Lower lobe of right lung (tissue), 2 donors: Measurements from ENCODE around the gene GPR156. TPM values are rescaled to one million over a fixed set of nuclear protein-coding genes. Genes with fewer than 3 reads are reported as not detected.
"Not testable (repeated sequence)": the region's sequence is repeated elsewhere in the genome, so short reads cannot be mapped to it uniquely, and the experiment has no call there.

Experiments used
- ATAC-seq, 2 donors: fragments of 200-7000 bp; cut with Tn5 transposase; one replicate each; pipeline ENCODE4 v1.9.1; 2020 to 2022; ENCODE audit warnings: mild to moderate bottlenecking in 2 of 2, moderate library complexity in 2 of 2
- DNase-seq: peaks from one replicate; pipeline ENCODE4 v3.0.0-alpha.2; 2020
- H3K27ac ChIP-seq: fragments of 200-600 bp; one replicate; pipeline ENCODE4 v1.8.0; 2022
- H3K27me3 ChIP-seq: fragments of 200-600 bp; one replicate; pipeline ENCODE4 v1.8.0; 2022; ENCODE audit warnings: low read depth
- H3K36me3 ChIP-seq: fragments of 200-600 bp; one replicate; pipeline ENCODE4 v1.8.0; 2022; ENCODE audit warnings: mild to moderate bottlenecking
- H3K4me1 ChIP-seq: fragments of 200-600 bp; one replicate; pipeline ENCODE4 v1.8.0; 2022
- H3K4me3 ChIP-seq: fragments of 200-600 bp; one replicate; pipeline ENCODE4 v1.8.0; 2022; ENCODE audit warnings: mild to moderate bottlenecking
- H3K9me3 ChIP-seq: fragments of 200-600 bp; one replicate; pipeline ENCODE4 v1.8.0; 2022
- intact Hi-C: fragments of 100-400 bp; cut with DNase I; formaldehyde crosslinking; loops from one replicate; pipeline ENCODE4 v1.11.0; 2022
- total RNA-seq: library from RNA; stranded (reverse); fragmentation: NEBNext Ultra II Directional; extraction: Animal tissue kit (Norgen Biotek cat#: 25700); gene quantifications from one replicate; pipeline ENCODE4 v1.2.1, GENCODE V29; 2021
- TF ChIP-seq, protein P1 (sequence below): fragments of 200-600 bp; IDR thresholded peaks from one replicate; pipeline ENCODE4 v1.8.0; 2022; ENCODE audit warnings: antibody characterized with exemption, mild to moderate bottlenecking
- donor health status: DM: no; HTN: yes; CAD: no; lungs with severe emphysema.

Gene GPR156
- total RNA-seq, 1 donor from 2014 or later: 0.32 TPM

DNA sequence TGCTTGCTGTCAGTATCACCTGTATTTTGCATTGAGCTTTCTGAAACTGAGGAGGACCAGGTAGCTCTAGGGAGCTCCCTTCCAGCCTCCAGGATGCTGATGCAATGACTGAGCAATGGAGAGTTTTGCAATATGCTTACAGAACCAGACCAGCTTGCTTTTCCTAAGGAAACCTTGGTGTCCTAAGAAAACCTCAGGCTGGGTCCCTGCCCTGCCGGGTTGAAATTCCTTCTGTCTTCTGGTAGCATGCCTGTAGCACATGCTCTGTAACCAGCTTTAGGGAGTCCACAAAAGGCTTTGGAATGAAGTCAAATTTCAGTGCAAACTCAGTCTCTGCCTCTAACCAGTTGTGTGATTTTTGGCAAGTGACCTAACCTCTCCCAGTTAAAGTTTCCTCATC is 125.0 kb downstream of the GPR156 start:
- peaks cover 5% of the 10 kb centered on the region for H3K9me3 ChIP-seq
- no peaks in the 10 kb centered on the region for H3K27me3 ChIP-seq
- intact Hi-C loops: no loop called here
- ATAC-seq: peak; percentile 87 to 92
- no peak overlapping the region for H3K4me3 ChIP-seq
- H3K36me3 ChIP-seq: no peaks in the 10 kb centered on the region
- TF ChIP-seq, protein P1, sequence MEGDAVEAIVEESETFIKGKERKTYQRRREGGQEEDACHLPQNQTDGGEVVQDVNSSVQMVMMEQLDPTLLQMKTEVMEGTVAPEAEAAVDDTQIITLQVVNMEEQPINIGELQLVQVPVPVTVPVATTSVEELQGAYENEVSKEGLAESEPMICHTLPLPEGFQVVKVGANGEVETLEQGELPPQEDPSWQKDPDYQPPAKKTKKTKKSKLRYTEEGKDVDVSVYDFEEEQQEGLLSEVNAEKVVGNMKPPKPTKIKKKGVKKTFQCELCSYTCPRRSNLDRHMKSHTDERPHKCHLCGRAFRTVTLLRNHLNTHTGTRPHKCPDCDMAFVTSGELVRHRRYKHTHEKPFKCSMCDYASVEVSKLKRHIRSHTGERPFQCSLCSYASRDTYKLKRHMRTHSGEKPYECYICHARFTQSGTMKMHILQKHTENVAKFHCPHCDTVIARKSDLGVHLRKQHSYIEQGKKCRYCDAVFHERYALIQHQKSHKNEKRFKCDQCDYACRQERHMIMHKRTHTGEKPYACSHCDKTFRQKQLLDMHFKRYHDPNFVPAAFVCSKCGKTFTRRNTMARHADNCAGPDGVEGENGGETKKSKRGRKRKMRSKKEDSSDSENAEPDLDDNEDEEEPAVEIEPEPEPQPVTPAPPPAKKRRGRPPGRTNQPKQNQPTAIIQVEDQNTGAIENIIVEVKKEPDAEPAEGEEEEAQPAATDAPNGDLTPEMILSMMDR: no peak
- H3K27ac ChIP-seq: peak overlapping the region; percentile 56
- H3K4me1 ChIP-seq: peaks cover 25% of the 10 kb centered on the region
- peak; percentile 78 for DNase-seq

DNA sequence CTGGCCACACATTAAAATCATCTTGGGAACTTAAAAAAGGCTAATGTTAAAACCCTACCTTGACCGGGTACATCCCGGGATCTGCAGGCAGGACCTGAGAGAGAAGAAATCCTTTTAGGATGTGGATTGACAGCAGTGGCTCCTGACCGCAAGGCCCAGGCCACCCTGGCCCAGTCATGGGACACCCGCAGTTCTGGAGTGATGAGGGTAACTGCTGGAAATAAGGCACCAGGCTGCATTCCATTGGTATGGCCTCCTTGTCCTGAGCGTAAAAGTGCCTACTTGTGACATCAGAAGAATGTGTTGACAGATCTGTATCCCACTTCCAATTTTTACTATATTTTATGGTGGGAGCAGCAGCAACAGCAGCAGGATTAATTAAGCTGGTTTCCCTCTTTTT is 127.3 kb downstream of the GPR156 start:
- TF ChIP-seq, protein P1: no peak

DNA sequence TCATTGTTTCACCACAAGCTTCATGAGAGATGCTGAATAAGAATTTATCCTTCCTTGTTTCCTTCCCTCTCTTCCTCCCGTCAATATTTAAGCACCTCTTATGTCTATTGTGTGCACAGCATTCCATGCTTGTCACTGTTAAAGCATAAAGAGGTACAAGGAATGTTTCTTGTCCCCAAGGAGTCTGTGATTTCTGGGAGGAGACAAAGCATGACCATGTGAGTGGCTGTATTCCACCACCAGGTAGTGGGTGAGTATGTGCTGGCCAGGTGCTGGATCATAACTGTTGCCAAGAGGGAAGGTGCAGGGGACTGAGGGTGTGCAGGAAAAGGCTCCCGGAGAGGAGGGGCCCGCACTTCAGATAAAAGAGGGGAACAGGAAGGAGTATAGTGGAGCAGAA is 127.9 kb downstream of the GPR156 start:
- H3K27me3 ChIP-seq: no peaks in the 10 kb centered on the region
- peaks cover 28% of the 10 kb centered on the region for H3K4me1 ChIP-seq
- DNase-seq (no peak), ATAC-seq (peak; percentile 58 to 73)
- intact Hi-C loops: no loop called here
- TF ChIP-seq, protein P1: no peak
- H3K9me3 ChIP-seq: peaks cover 14% of the 10 kb centered on the region
- H3K27ac ChIP-seq: peak overlapping the region; percentile 37
- H3K4me3 ChIP-seq: no peak overlapping the region
- no peaks in the 10 kb centered on the region for H3K36me3 ChIP-seq

More for the DNA sequence above, 127.3 kb downstream of the GPR156 start:
- Histone ChIP-seq H3K9me3 (peaks cover 14% of the 10 kb centered on the region), H3K27ac (peak overlapping the region; percentile 37), H3K36me3 (no peaks in the 10 kb centered on the region), H3K4me3 (no peak overlapping the region), H3K4me1 (peaks cover 30% of the 10 kb centered on the region), H3K27me3 (no peaks in the 10 kb centered on the region)
- ATAC-seq: peak; percentile 23 to 36
- intact Hi-C loops: no loop called here
- no peak for DNase-seq

DNA sequence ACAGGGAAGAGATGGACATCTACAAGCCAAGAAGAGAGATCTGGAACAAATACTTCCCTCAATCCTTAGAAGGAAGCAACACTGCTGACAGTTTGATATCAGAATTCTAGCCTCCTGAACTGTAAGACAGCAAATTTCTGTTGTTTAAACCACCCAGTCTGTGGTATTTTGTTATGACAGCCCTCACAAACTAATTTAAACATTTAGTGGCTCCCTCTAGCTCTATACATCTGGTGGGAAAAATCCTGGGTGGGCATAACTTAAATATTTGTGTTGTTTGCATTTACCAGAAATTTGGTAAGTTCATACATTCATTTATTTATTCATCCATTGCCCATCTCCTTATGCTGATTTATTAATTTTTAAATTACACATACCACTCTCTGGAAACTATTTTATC is 128.3 kb downstream of the GPR156 start:
- no peak overlapping the region for H3K4me3 ChIP-seq
- H3K4me1 ChIP-seq: peaks cover 27% of the 10 kb centered on the region
- no peak overlapping the region for H3K27ac ChIP-seq
- H3K27me3 ChIP-seq: no peaks in the 10 kb centered on the region
- TF ChIP-seq, protein P1: no peak
- intact Hi-C loops: no loop called here
- peaks cover 14% of the 10 kb centered on the region for H3K9me3 ChIP-seq
- DNase-seq: no peak
- H3K36me3 ChIP-seq: no peaks in the 10 kb centered on the region
- ATAC-seq: no peak

DNA sequence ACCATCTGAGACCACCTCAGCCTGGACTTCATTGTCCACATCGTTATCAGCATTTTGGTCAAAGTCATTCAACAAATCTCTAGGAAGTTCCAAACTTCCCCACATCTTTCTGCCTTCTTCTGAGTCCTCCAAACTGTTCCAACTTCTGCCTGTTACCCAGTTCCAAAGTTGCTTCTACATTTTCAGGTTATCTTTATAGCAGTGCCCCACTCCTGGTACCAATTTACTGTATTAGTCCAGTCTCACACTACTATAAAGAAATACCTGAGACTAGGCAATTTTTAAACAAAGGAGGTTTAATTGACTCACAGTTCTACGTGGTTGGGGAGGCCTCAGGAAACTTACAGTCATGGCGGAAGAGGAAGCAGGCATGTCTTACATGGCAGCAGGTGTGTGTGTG is 129.3 kb downstream of the GPR156 start:
- H3K9me3 ChIP-seq: peaks cover 14% of the 10 kb centered on the region
- intact Hi-C loops, H3K36me3 ChIP-seq, H3K27ac ChIP-seq, ATAC-seq, H3K27me3 ChIP-seq, H3K4me3 ChIP-seq, DNase-seq: not testable (repeated sequence)
- H3K4me1 ChIP-seq: peaks cover 17% of the 10 kb centered on the region

DNA sequence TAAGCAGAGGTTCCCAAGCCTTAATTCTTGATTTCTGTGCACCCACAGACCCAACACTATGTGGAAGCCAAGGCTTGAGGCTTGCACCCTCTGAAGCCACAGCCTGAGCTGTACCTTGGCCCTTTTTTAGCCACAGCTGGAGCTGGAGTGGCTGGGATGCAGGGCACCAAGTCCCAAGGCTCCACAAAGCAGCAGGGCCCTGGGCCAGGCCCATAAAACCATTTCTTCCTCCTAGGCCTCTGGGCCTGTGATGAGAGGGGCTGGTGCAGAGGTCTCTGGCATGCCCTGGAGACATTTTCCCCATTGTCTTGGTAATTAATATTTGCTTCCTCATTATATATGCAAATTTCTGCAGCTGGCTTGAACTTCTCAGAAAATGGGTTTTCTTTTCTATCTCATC is 129.9 kb downstream of the GPR156 start:
- Histone ChIP-seq H3K36me3 (no peaks in the 10 kb centered on the region), H3K4me3 (no peak overlapping the region), H3K4me1 (peaks cover 11% of the 10 kb centered on the region), H3K9me3 (peaks cover 14% of the 10 kb centered on the region), H3K27me3 (no peaks in the 10 kb centered on the region), H3K27ac (no peak overlapping the region)
- intact Hi-C loops: no loop called here
- ATAC-seq (no peak), DNase-seq (no peak)
- TF ChIP-seq, protein P1: no peak
